ENCODE measurements around the gene MYO9B. TPM values are rescaled to one million over a fixed set of nuclear protein-coding genes. Genes with fewer than 3 reads are reported as not detected.

MYO9B gene
- total and polyA plus RNA-seq, 9 of the 15 experiments (the other 6 are each of a cell fraction or from before 2014, with no cell fraction given) = 2.4 to 77.6 (median 23.0) TPM

DNA sequence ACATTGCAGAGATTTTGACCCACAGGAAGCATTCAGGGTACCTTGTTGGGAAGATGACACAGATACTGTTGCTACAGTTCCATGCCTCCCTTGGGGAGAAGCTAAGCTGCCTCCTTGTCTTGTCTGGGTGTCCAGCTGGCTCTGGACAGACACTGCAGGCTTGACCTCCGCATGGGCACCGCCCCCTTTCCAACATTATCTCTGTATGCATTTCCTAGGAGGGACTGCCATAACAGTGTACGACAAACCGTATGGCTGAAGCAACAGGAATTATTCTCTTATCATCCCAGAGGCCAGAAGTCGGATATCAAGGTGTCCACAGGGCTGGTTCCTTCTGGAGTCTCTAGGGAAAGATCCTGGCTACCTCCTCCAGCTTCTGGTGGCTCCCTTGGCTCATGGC is 72.6 kb downstream of the MYO9B start:
- in situ Hi-C loops (cut with MboI) = no loop called here
- FAIRE-seq = peak; percentile 82
- DNase-seq (ENCODE audit: extremely low read depth in 1 of 4, low spot score in 3 of 4) = peak; percentile 27 to 49 (median 40)
- Histone ChIP-seq H3K4me1 (replicated peaks in 1 of 2; ENCODE audit: control insufficient read depth in 2 of 2, insufficient read depth in 2 of 2, low read length in 2 of 2) (peaks cover 0 to 3% of the 10 kb centered on the region in 2 experiments; a peak in 2 of 5 replicates), H3K9ac (ENCODE audit: insufficient read depth in 1 of 2, low read depth in 2 of 2, low read length in 2 of 2) (peak overlapping the region in 1 of 2 experiments; percentile 58; a peak in 1 of 4 replicates), H3K4me3 (no peak overlapping the region), H3K27me3 (ENCODE audit: control insufficient read depth in 2 of 2, insufficient read depth in 2 of 2, low read length in 2 of 2) (no peaks in the 10 kb centered on the region), H3K27ac (ENCODE audit: extremely low read depth, low read depth, low read length) (no peak overlapping the region), H3K9me3 (replicated peaks; ENCODE audit: control insufficient read depth, insufficient read depth, low read depth, low read length) (no peaks in the 10 kb centered on the region), H3K36me3 (ENCODE audit: control insufficient read depth, insufficient read depth, low read length) (peaks cover 52% of the 10 kb centered on the region; the same call in 2 of the 3 replicates), H3K4me2 (ENCODE audit: insufficient read depth, low read length) (no peak overlapping the region), H2AFZ (ENCODE audit: low read depth, low read length) (no peak overlapping the region), H4K20me1 (replicated peaks; ENCODE audit: control insufficient read depth, insufficient read depth, low read length) (peaks cover 1% of the 10 kb centered on the region; the same call in 1 of the 2 replicates), H3K9me1 (ENCODE audit: control insufficient read depth, insufficient read depth, low read length) (no peaks in the 10 kb centered on the region), H3K79me2 (ENCODE audit: control insufficient read depth, insufficient read depth, low read length) (no peaks in the 10 kb centered on the region)
- no TSS peak for BruUV-seq (replicated peaks)
- intact Hi-C loops (cut with micrococcal nuclease) = no loop called here
- peak; percentile 86 for ATAC-seq
- ChIA-PET POLR2A (no interaction called here), CTCF (ENCODE audit: low intra/inter-chr PET ratio) (no interaction called here)
- 32% methylated on average over 5 of the region's 5 CpGs for WGBS (ENCODE audit: insufficient coverage, low coverage, missing lambda C conversion rate)
- no peak for TF ChIP-seq EZH2 (IDR thresholded peaks at IDR 0.05; ENCODE audit: borderline replicate concordance, low read depth, low read length)
- no peak for TF ChIP-seq RB1 (IDR thresholded peaks at IDR 0.05; ENCODE audit: low read depth)
- TF ChIP-seq, protein P1, sequence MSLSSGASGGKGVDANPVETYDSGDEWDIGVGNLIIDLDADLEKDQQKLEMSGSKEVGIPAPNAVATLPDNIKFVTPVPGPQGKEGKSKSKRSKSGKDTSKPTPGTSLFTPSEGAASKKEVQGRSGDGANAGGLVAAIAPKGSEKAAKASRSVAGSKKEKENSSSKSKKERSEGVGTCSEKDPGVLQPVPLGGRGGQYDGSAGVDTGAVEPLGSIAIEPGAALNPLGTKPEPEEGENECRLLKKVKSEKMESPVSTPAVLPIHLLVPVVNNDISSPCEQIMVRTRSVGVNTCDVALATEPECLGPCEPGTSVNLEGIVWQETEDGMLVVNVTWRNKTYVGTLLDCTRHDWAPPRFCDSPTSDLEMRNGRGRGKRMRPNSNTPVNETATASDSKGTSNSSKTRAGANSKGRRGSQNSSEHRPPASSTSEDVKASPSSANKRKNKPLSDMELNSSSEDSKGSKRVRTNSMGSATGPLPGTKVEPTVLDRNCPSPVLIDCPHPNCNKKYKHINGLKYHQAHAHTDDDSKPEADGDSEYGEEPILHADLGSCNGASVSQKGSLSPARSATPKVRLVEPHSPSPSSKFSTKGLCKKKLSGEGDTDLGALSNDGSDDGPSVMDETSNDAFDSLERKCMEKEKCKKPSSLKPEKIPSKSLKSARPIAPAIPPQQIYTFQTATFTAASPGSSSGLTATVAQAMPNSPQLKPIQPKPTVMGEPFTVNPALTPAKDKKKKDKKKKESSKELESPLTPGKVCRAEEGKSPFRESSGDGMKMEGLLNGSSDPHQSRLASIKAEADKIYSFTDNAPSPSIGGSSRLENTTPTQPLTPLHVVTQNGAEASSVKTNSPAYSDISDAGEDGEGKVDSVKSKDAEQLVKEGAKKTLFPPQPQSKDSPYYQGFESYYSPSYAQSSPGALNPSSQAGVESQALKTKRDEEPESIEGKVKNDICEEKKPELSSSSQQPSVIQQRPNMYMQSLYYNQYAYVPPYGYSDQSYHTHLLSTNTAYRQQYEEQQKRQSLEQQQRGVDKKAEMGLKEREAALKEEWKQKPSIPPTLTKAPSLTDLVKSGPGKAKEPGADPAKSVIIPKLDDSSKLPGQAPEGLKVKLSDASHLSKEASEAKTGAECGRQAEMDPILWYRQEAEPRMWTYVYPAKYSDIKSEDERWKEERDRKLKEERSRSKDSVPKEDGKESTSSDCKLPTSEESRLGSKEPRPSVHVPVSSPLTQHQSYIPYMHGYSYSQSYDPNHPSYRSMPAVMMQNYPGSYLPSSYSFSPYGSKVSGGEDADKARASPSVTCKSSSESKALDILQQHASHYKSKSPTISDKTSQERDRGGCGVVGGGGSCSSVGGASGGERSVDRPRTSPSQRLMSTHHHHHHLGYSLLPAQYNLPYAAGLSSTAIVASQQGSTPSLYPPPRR (CRISPR knock-in tag; IDR thresholded peaks at IDR 0.05; ENCODE audit: borderline replicate concordance) = no peak
- no peak for TF ChIP-seq CBX1 (IDR thresholded peaks at IDR 0.05; ENCODE audit: low read depth)
- TF ChIP-seq ZNF24 (IDR thresholded peaks at IDR 0.05) = no peak
- TF ChIP-seq CBFA2T2 (conservative IDR thresholded peaks at IDR 0.05) = peak; percentile 28; the same call in 1 of the 2 replicates
- TF ChIP-seq, protein P2, sequence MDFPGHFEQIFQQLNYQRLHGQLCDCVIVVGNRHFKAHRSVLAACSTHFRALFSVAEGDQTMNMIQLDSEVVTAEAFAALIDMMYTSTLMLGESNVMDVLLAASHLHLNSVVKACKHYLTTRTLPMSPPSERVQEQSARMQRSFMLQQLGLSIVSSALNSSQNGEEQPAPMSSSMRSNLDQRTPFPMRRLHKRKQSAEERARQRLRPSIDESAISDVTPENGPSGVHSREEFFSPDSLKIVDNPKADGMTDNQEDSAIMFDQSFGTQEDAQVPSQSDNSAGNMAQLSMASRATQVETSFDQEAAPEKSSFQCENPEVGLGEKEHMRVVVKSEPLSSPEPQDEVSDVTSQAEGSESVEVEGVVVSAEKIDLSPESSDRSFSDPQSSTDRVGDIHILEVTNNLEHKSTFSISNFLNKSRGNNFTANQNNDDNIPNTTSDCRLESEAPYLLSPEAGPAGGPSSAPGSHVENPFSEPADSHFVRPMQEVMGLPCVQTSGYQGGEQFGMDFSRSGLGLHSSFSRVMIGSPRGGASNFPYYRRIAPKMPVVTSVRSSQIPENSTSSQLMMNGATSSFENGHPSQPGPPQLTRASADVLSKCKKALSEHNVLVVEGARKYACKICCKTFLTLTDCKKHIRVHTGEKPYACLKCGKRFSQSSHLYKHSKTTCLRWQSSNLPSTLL (IDR thresholded peaks at IDR 0.05) = no peak
- no peak for TF ChIP-seq ZNF57 (CRISPR knock-in tag; IDR thresholded peaks at IDR 0.05)
- TF ChIP-seq GTF2A2 (tag; IDR thresholded peaks at IDR 0.05) = no peak
- TF ChIP-seq, protein P3, sequence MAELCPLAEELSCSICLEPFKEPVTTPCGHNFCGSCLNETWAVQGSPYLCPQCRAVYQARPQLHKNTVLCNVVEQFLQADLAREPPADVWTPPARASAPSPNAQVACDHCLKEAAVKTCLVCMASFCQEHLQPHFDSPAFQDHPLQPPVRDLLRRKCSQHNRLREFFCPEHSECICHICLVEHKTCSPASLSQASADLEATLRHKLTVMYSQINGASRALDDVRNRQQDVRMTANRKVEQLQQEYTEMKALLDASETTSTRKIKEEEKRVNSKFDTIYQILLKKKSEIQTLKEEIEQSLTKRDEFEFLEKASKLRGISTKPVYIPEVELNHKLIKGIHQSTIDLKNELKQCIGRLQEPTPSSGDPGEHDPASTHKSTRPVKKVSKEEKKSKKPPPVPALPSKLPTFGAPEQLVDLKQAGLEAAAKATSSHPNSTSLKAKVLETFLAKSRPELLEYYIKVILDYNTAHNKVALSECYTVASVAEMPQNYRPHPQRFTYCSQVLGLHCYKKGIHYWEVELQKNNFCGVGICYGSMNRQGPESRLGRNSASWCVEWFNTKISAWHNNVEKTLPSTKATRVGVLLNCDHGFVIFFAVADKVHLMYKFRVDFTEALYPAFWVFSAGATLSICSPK (IDR thresholded peaks at IDR 0.05; ENCODE audit: borderline replicate concordance) = no peak
- no peak for TF ChIP-seq CHD4 (IDR thresholded peaks at IDR 0.05; ENCODE audit: insufficient read depth, insufficient replicate concordance, low read depth, low read length, poor library complexity, severe bottlenecking)
- TF ChIP-seq ZNF133 (CRISPR knock-in tag; IDR thresholded peaks at IDR 0.05) = no peak
- TF ChIP-seq, protein P4, sequence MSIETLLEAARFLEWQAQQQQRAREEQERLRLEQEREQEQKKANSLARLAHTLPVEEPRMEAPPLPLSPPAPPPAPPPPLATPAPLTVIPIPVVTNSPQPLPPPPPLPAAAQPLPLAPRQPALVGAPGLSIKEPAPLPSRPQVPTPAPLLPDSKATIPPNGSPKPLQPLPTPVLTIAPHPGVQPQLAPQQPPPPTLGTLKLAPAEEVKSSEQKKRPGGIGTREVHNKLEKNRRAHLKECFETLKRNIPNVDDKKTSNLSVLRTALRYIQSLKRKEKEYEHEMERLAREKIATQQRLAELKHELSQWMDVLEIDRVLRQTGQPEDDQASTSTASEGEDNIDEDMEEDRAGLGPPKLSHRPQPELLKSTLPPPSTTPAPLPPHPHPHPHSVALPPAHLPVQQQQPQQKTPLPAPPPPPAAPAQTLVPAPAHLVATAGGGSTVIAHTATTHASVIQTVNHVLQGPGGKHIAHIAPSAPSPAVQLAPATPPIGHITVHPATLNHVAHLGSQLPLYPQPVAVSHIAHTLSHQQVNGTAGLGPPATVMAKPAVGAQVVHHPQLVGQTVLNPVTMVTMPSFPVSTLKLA (conservative IDR thresholded peaks at IDR 0.05) = peak in 1 of 2 experiments; percentile 36; a peak in 1 of 4 replicates
